ENCODE measurements around the gene KCNJ1.

Gene KCNJ1

GRCh38 chr11:128902515-128903066, 35.5 kb upstream of the KCNJ1 start:
- TF ChIP-seq, protein P1, sequence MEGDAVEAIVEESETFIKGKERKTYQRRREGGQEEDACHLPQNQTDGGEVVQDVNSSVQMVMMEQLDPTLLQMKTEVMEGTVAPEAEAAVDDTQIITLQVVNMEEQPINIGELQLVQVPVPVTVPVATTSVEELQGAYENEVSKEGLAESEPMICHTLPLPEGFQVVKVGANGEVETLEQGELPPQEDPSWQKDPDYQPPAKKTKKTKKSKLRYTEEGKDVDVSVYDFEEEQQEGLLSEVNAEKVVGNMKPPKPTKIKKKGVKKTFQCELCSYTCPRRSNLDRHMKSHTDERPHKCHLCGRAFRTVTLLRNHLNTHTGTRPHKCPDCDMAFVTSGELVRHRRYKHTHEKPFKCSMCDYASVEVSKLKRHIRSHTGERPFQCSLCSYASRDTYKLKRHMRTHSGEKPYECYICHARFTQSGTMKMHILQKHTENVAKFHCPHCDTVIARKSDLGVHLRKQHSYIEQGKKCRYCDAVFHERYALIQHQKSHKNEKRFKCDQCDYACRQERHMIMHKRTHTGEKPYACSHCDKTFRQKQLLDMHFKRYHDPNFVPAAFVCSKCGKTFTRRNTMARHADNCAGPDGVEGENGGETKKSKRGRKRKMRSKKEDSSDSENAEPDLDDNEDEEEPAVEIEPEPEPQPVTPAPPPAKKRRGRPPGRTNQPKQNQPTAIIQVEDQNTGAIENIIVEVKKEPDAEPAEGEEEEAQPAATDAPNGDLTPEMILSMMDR (IDR thresholded peaks at IDR 0.05; ENCODE audit: control extremely low read depth, extremely low read depth, low read depth, missing control alignments), result no peak
- ChIA-PET POLR2A (no interaction called here), CTCF (interaction anchor here (0.9 to 5.7 kb wide), 4 partner anchors 8 to 730 kb away, joined by 3 to 45 read pairs (median 10); no protein-coding TSS in a partner anchor)
- no peak for DNase-seq (ENCODE audit: extremely low spot score)

- TF ChIP-seq, protein P1 (IDR thresholded peaks at IDR 0.05; ENCODE audit: control extremely low read depth, extremely low read depth, low read depth, missing control alignments), result no peak
- ChIA-PET CTCF (interaction anchor here (1.8 kb wide), 1 partner anchor 9 kb away, joined by 8 read pairs; no protein-coding TSS in a partner anchor), POLR2A (no interaction called here)
- no peak for DNase-seq (ENCODE audit: extremely low spot score)
These were observed 34.8 kb upstream of the KCNJ1 start for GRCh38 chr11:128901653-128902514.

- POLR2A ChIA-PET, result no interaction called here
- CTCF ChIA-PET, result interaction anchor here (1.8 kb wide), 1 partner anchor 8 kb away, joined by 8 read pairs; no protein-coding TSS in a partner anchor
- TF ChIP-seq, protein P1 (IDR thresholded peaks at IDR 0.05; ENCODE audit: control extremely low read depth, extremely low read depth, low read depth, missing control alignments), result no peak
- no peak for DNase-seq (ENCODE audit: extremely low spot score)
These were observed 33.4 kb upstream of the KCNJ1 start for GRCh38 chr11:128900468-128900867.

GRCh38 chr11:128898580-128899344, 31.7 kb upstream of the KCNJ1 start:
- no peak for DNase-seq (ENCODE audit: extremely low spot score)
- POLR2A ChIA-PET, result no interaction called here
- CTCF ChIA-PET, result no interaction called here
- TF ChIP-seq, protein P1 (IDR thresholded peaks at IDR 0.05; ENCODE audit: control extremely low read depth, extremely low read depth, low read depth, missing control alignments), result no peak

DNA sequence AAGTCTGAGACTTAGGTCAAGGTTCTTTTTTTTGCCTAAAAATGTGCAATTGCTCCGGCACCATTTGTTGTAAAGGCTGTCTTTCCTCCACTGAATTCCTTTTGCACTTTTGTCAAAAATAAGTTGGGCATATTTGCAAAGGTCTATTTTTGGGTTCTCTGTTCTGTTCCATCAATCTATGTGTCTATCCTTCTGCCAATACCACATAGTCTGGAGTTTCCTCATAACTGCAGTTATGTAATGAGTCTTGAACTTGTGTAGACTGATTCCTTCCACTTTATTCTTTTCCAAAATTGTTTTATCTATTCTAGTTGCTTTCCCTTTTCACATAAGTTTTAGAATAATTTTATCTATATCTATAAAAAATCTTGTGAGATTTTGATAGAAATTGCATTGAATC, 30.7 kb upstream of the KCNJ1 start:
- TF ChIP-seq, protein P1 (IDR thresholded peaks at IDR 0.05; ENCODE audit: control extremely low read depth, extremely low read depth, low read depth, missing control alignments), result no peak
- no peak for DNase-seq (ENCODE audit: extremely low spot score)

GRCh38 chr11:128896356-128896755, 29.3 kb upstream of the KCNJ1 start:
- ChIA-PET POLR2A (no interaction called here), CTCF (no interaction called here)
- no peak for DNase-seq (ENCODE audit: extremely low spot score)
- TF ChIP-seq, protein P1 (IDR thresholded peaks at IDR 0.05; ENCODE audit: control extremely low read depth, extremely low read depth, low read depth, missing control alignments), result no peak

More for the DNA sequence above, 30.7 kb upstream of the KCNJ1 start:
- ChIA-PET POLR2A (no interaction called here), CTCF (no interaction called here)
